NT2/D1 (cell line): ENCODE data around the gene DPP9.

Experiments
- YY1 ChIP-seq: IDR thresholded peaks from 2 replicates; pipeline ENCODE4 v1.6.1; 2011; ENCODE audit not compliant: insufficient read length, insufficient read depth
- ZNF274 ChIP-seq: IDR thresholded peaks from 2 replicates; pipeline ENCODE4 v1.6.1; 2011; ENCODE audit warnings: mild to moderate bottlenecking, low read depth, low read length

GRCh38 chr19:4733755-4734345 is 10.2 kb upstream of the DPP9 start:
- TF ChIP-seq ZNF274 (no peak), YY1 (no peak)
